ENCODE measurements around the gene LPP.
"Not testable (repeated sequence)": the region's sequence is repeated elsewhere in the genome, so short reads cannot be mapped to it uniquely, and the experiment has no call there.

The LPP gene, protein sequence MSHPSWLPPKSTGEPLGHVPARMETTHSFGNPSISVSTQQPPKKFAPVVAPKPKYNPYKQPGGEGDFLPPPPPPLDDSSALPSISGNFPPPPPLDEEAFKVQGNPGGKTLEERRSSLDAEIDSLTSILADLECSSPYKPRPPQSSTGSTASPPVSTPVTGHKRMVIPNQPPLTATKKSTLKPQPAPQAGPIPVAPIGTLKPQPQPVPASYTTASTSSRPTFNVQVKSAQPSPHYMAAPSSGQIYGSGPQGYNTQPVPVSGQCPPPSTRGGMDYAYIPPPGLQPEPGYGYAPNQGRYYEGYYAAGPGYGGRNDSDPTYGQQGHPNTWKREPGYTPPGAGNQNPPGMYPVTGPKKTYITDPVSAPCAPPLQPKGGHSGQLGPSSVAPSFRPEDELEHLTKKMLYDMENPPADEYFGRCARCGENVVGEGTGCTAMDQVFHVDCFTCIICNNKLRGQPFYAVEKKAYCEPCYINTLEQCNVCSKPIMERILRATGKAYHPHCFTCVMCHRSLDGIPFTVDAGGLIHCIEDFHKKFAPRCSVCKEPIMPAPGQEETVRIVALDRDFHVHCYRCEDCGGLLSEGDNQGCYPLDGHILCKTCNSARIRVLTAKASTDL

DNA sequence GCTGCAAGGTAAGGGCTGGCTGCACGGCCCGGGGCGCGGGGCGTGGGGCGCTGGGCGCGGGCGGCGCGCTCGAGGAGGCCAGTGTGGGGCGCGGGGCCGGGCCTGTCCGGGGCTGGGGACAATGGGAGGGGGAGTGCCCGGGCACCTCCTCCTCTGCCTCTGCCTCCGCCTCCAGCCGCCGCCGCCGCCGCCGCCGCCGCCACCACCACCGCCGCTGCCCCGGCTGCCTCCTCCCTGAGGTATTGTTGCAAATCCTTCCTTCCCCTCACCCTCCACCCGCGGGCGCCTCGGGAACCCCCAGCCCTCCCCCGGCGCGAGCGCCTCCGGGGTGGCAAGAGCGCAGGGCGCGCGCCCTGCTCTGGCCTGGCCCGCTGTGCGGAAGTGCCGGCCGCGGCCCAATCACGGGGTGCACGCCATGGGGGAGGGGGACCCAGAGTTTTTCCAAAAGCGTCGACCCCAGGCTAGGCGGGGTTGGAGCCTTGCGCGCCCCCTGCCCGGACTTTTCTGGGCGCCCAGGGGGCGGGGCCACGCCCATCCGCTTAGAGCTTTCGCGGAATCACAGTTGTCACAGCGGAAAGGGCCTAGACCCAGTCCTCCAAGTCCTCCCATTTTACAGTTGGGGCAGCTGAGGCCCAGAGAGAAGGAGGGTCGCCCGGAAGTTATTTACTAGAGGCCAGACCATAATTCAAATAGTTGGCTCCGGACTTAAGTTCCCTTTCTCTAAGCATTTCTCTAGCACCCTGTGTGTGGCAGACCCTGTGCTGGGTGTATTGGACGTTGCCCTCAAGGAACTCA, at the start of gene LPP:
LPP (plus strand) TSS at position 144 of the 795 bp plus-strand sequence. CDS start 251,964 bp downstream, outside the sequence.
- DNase-seq (ENCODE audit: low read depth): no peak

DNA sequence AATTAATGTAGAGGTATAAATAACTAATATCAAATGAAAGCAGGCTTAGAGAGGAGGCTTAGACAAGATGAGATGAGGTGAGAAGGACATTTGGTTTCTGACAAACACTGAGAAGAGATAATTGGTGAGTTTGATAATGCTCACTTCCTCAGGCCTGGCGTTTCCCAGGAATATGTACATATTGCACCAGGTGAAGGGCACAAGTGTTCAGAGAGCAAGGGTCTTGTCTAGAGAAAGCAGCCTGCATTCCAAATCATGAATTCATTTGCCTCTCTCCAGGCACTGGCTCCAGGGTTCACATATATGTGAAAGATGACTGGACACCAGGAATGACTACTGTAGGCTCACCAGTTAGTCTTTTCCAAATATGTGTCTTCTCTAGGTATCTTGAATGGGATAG, 48.0 kb upstream of the LPP start:
- DNase-seq (ENCODE audit: low read depth): no peak

GRCh38 chr3:188106454-188106853, 47.5 kb upstream of the LPP start:
- DNase-seq (ENCODE audit: low read depth): no peak

DNA sequence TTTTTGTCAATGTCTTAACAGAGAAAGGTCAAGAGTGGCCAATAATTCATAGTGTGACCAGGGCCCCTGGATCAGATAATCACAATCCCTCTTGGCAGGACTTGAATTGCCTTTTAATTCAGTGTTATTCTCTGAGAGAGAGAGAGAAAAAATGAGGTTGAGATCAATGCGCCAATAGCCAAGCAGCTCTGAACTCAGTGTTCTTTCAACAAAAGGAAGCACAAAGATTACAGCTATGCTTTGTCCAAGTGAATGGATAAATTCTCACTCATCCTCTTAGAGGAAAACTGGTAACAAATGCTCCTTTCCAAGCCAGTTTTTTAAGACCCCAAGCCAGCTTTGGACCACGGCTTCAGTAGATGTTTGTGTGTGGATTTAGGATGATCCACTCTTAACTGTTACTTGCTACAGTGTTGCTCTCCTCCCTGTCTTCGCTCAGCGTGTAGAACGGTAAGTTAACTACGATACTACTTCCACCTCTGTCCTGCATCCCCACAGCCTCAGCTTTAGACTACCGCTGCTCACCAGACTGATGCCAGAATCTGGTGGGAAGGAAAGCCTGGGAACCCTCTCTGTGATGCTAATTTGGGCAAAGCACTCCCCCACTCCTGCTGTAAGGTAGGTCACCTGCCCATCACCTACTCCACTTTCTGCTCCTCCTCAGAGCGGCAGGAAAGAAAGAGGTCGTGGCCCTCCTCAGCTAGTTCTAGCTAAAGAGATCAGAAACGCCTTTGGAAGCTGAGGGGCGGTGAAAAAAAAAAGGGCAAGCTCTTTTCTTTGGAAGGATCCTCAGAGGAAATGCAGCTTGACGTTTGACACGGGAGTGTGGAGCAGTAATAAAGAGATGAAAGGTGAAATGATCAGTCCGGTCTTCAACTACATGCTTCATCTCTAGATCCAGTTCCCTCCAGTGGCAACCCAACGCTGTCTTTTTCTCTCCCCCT, 46.8 kb upstream of the LPP start:
- no peak for DNase-seq (ENCODE audit: low read depth)

GRCh38 chr3:188108703-188109412, 45.1 kb upstream of the LPP start:
- no peak for DNase-seq (ENCODE audit: low read depth)

GRCh38 chr3:188111002-188111584, 42.9 kb upstream of the LPP start:
- no peak for DNase-seq (ENCODE audit: low read depth)

DNA sequence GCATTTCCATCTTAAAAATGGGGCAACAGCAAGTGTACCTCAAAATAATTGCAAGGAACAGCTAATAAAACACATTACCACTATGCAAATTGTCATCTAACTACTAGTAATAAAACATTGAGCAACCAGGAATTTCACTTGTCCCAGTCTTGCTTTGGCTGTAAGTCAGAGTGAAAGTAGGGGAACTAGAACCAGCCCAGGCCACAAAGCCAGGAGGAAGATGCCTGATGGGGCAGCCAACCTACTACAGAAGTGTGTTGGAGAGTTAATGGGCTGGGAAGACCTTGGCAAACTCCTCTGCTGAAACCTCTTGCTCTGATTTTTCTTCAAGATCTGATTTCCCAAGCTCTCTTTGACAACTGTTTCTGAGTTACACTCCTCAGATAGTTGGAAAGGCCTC, 40.2 kb upstream of the LPP start:
- DNase-seq (ENCODE audit: low read depth): no peak

DNA sequence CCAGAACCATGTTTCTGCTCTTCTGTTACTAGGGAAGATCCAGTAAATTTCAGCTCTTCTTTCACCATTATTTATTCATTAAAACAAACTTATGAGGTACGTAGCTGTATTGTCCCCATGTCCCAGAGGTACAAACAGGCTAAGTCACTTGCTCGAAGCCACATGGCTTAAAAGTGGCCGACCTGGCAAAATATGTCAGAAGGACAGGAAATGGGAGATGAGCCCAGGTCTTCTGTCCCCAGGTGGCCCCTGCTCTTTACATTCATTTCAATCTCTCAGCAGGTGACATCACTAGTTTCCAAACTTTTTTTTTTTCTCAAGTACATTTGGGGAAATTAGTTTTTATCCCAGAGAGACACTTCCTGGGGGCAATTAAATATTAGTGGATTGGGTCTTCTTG, 34.1 kb upstream of the LPP start:
- no peak for DNase-seq (ENCODE audit: low read depth)

GRCh38 chr3:188122571-188123169, 31.3 kb upstream of the LPP start:
- DNase-seq (ENCODE audit: low read depth): no peak

DNA sequence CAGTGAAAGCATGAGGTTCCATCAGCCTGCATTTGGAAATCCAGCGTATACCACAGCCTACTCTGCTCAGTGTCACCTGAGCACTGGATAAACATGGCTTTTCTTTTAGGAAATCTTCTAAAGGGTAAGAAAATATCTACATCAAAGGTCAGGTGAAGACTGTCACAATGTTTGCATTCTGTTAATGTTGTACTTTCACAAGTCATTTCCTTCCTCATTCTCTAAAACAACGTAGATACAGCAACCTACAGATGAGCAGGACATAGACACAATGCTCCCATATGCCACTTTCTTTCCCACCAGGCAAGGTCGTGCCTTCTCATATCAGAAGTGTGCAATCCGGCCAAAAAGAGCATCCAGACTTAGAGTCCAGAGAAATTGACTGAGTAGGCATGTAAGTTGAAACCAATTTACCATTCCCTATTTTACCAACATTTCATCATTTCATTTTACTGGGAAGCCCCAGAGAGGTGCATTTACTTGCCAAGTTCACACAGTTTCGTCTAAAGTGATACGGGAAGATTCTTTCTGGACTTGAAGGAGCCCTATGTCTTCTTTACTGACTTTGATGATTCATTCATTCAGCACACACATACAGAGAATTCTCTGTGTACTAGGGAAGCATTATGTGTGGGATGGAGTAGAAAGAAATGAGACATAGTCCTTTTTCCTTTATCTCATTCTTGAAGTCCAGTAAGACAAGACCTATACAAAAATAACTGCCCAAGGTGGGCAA, 30.6 kb upstream of the LPP start:
- DNase-seq (ENCODE audit: low read depth): no peak

GRCh38 chr3:188124184-188124583, 29.8 kb upstream of the LPP start:
- DNase-seq (ENCODE audit: low read depth): no peak

DNA sequence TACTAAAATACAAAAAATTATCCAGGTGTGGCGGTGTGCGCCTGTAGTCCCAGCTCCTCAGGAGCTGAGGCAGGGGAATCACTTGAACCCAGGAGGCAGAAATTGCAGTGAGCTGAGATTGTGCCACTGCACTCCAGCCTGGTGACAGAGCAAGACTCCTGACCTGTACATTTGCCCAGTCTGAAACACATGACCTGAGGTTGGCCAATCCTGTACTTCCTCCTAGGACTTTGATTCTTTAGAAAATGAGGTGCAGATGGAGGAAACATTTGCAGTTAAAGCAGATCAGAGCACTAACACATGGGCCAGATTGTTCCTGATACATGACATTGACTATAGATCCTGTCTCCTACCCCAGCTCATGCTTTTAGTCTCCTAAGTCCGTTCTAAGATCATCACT, 28.9 kb upstream of the LPP start:
- DNase-seq (ENCODE audit: low read depth): no peak

DNA sequence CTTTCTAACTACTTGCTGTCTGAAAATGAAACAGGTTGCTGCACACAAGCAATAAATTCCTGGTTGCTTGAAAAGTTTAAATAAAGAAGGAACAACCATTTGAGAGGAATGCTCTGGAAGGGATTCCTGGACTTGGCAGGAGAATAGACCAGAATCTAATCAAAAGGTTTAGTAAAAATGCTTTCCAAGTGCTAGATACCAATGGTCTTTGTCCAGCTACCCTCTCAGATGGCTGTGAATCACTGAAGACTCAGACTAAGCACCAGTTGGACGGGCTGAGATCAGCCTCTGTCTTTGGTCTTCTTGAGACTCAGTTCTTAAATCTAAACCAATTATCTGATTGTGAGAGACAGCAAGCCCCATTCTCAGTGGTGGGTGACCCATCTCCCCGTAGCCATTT, 27.7 kb upstream of the LPP start:
- peak; percentile 22 for DNase-seq (ENCODE audit: low read depth)

DNA sequence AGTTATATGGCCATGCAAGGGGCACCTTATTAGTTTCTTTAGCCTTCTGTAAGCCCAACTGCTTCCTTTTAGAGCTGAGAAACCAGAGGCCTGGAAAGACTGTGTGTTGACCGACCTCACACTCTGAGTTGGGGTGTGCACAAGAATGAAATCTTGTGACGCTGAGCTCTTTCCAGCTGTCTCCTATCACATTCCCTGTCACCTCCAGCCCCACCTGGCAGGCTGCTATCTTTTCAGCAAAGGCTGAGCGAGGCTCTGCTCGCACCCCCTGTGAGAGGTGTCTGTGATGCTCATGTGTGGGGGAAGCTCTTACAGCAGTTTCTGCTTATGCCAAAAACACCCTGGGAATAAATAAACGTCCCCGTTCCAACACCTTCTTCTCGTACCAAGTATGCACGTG, 27.0 kb upstream of the LPP start:
- no peak for DNase-seq (ENCODE audit: low read depth)

- DNase-seq (ENCODE audit: low read depth): no peak
Observed at GRCh38 chr3:188128905-188129304, 25.1 kb upstream of the LPP start.

DNA sequence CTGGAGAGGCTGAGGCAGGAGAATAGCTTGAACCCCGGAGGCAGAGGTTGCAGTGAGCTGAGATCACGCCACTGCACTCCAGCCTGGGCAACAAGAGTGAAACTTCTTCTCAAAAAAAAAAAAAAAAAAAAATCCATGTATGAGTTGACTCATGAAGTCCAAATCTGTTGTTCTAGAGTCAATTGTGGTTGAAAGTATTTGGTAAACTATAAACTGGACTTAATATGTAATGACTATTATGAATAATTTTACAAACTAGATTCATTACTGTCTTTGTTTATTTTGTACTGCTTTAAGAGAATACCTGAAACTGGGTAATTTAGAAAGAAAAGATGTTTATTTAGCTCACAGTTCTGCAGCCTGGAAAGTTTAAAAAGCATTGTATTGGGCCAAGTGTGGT, 22.9 kb upstream of the LPP start:
- not testable (repeated sequence) for DNase-seq (ENCODE audit: low read depth)

GRCh38 chr3:188133219-188133618, 20.7 kb upstream of the LPP start:
- DNase-seq (ENCODE audit: low read depth): no peak

- no peak for DNase-seq (ENCODE audit: low read depth)
Observed at GRCh38 chr3:188133646-188134045, 20.3 kb upstream of the LPP start.

GRCh38 chr3:188134079-188134478, 19.9 kb upstream of the LPP start:
- DNase-seq (ENCODE audit: low read depth): no peak

- DNase-seq (ENCODE audit: low read depth): no peak
Observed at GRCh38 chr3:188134856-188135255, 19.1 kb upstream of the LPP start.

Data from GM04504 (cell line).